Muscle layer of duodenum (tissue), 2 donors: ENCODE results near the gene SNAPC3.
"Not testable (repeated sequence)": the region's sequence is repeated elsewhere in the genome, so short reads cannot be mapped to it uniquely, and the experiment has no call there.

Source experiments
- H3K27ac ChIP-seq: one replicate; pipeline ENCODE4 v1.7.0; 2013; ENCODE audit warnings: mild to moderate bottlenecking, low read length
- H3K27me3 ChIP-seq: one replicate; pipeline ENCODE4 v1.7.0; 2013; ENCODE audit warnings: low read depth, mild to moderate bottlenecking, control low read depth, low read length
- H3K36me3 ChIP-seq, 2 donors: one replicate each; pipeline ENCODE4 v1.7.0; 2013; ENCODE audit warnings: low read length in 2 of 2, control low read depth in 1 of 2, mild to moderate bottlenecking in 1 of 2; ENCODE audit not compliant: insufficient read depth in 2 of 2, control insufficient read depth in 1 of 2
- H3K4me1 ChIP-seq, 2 donors: one replicate each; pipeline ENCODE4 v1.7.0; 2013; ENCODE audit warnings: low read length in 2 of 2, mild to moderate bottlenecking in 2 of 2, control low read depth in 1 of 2, moderate library complexity in 1 of 2; ENCODE audit not compliant: insufficient read depth in 2 of 2, control insufficient read depth in 1 of 2
- H3K4me3 ChIP-seq, 2 donors: one replicate each; pipeline ENCODE4 v1.7.0; 2013; ENCODE audit warnings: low read length in 2 of 2, low read depth in 1 of 2, mild to moderate bottlenecking in 1 of 2
- H3K9me3 ChIP-seq, 2 donors: one replicate each; pipeline ENCODE4 v1.7.0; 2013; ENCODE audit warnings: low read length in 2 of 2, control low read depth in 1 of 2, mild to moderate bottlenecking in 1 of 2; ENCODE audit not compliant: control insufficient read depth in 1 of 2
- donor health status: healthy.

Gene SNAPC3

GRCh38 chr9:15423231-15423985 is 732 bp downstream of the SNAPC3 start:
- peaks cover 0 to 21% of the 10 kb centered on the region in 2 donors for H3K4me1 ChIP-seq

GRCh38 chr9:15426019-15426418 is 3.3 kb downstream of the SNAPC3 start:
- Histone ChIP-seq H3K4me1 (peaks cover 8 to 21% of the 10 kb centered on the region in 2 donors), H3K27ac (no peak overlapping the region), H3K4me3 (no peak overlapping the region), H3K27me3 (no peaks in the 10 kb centered on the region), H3K9me3 (no peaks in the 10 kb centered on the region), H3K36me3 (peaks cover 11 to 15% of the 10 kb centered on the region in 2 donors)

More at GRCh38 chr9:15423231-15423985, 732 bp downstream of the SNAPC3 start:
- no peaks in the 10 kb centered on the region for H3K9me3 ChIP-seq
- peak overlapping the region; percentile 96 for H3K27ac ChIP-seq
- H3K4me3 ChIP-seq: peak overlapping the region; percentile 87 to 90
- H3K27me3 ChIP-seq: no peaks in the 10 kb centered on the region
- H3K36me3 ChIP-seq: peaks cover 11 to 15% of the 10 kb centered on the region in 2 donors

- H3K36me3 ChIP-seq: peaks cover 11 to 15% of the 10 kb centered on the region in 2 donors
- not testable (repeated sequence) for H3K9me3 ChIP-seq, H3K27me3 ChIP-seq, H3K27ac ChIP-seq, H3K4me3 ChIP-seq
- peaks cover 12 to 21% of the 10 kb centered on the region in 2 donors for H3K4me1 ChIP-seq
Measured at GRCh38 chr9:15427702-15428101, 5.0 kb downstream of the SNAPC3 start.

GRCh38 chr9:15430920-15431844 is 8.5 kb downstream of the SNAPC3 start:
- no peaks in the 10 kb centered on the region for H3K9me3 ChIP-seq
- H3K27ac ChIP-seq: peak overlapping the region; percentile 5
- no peaks in the 10 kb centered on the region for H3K27me3 ChIP-seq
- peaks cover 17 to 19% of the 10 kb centered on the region in 2 donors for H3K36me3 ChIP-seq
- peaks cover 2 to 12% of the 10 kb centered on the region in 2 donors for H3K4me1 ChIP-seq
- H3K4me3 ChIP-seq: no peak overlapping the region

GRCh38 chr9:15433191-15433590 is 10.5 kb downstream of the SNAPC3 start:
- peaks cover 16 to 17% of the 10 kb centered on the region in 2 donors for H3K36me3 ChIP-seq
- no peaks in the 10 kb centered on the region for H3K9me3 ChIP-seq

GRCh38 chr9:15433661-15434060 is 11.0 kb downstream of the SNAPC3 start:
- Histone ChIP-seq H3K36me3 (peaks cover 16 to 18% of the 10 kb centered on the region in 2 donors), H3K27me3 (no peaks in the 10 kb centered on the region), H3K9me3 (no peaks in the 10 kb centered on the region), H3K27ac (no peak overlapping the region), H3K4me3 (no peak overlapping the region), H3K4me1 (peaks cover 0 to 12% of the 10 kb centered on the region in 2 donors)

More at GRCh38 chr9:15433191-15433590, 10.5 kb downstream of the SNAPC3 start:
- no peaks in the 10 kb centered on the region for H3K27me3 ChIP-seq
- no peak overlapping the region for H3K4me3 ChIP-seq
- no peak overlapping the region for H3K27ac ChIP-seq
- H3K4me1 ChIP-seq: peaks cover 0 to 12% of the 10 kb centered on the region in 2 donors

GRCh38 chr9:15438891-15439290 is 16.2 kb downstream of the SNAPC3 start:
- Histone ChIP-seq H3K4me1 (no peaks in the 10 kb centered on the region), H3K4me3 (no peak overlapping the region), H3K27ac (no peak overlapping the region), H3K9me3 (no peaks in the 10 kb centered on the region), H3K36me3 (peaks cover 11 to 25% of the 10 kb centered on the region in 2 donors), H3K27me3 (no peaks in the 10 kb centered on the region)

- not testable (repeated sequence) for H3K4me3 ChIP-seq, H3K27ac ChIP-seq, H3K27me3 ChIP-seq, H3K4me1 ChIP-seq, H3K9me3 ChIP-seq
- H3K36me3 ChIP-seq: peaks cover 25 to 42% of the 10 kb centered on the region in 2 donors
Measured at GRCh38 chr9:15441841-15442240, 19.2 kb downstream of the SNAPC3 start.

- H3K27ac ChIP-seq, H3K27me3 ChIP-seq, H3K4me1 ChIP-seq, H3K9me3 ChIP-seq, H3K4me3 ChIP-seq: not testable (repeated sequence)
- peaks cover 29 to 46% of the 10 kb centered on the region in 2 donors for H3K36me3 ChIP-seq
Measured at GRCh38 chr9:15442264-15442663, 19.6 kb downstream of the SNAPC3 start.

GRCh38 chr9:15444141-15444540 is 21.5 kb downstream of the SNAPC3 start:
- no peaks in the 10 kb centered on the region for H3K4me1 ChIP-seq
- no peak overlapping the region for H3K4me3 ChIP-seq
- H3K36me3 ChIP-seq: peaks cover 46 to 58% of the 10 kb centered on the region in 2 donors
- no peaks in the 10 kb centered on the region for H3K27me3 ChIP-seq
- no peak overlapping the region for H3K27ac ChIP-seq
- no peaks in the 10 kb centered on the region for H3K9me3 ChIP-seq

GRCh38 chr9:15453956-15454355 is 31.3 kb downstream of the SNAPC3 start:
- Histone ChIP-seq H3K36me3 (peaks cover 42 to 66% of the 10 kb centered on the region in 2 donors), H3K27me3 (no peaks in the 10 kb centered on the region), H3K4me1 (no peaks in the 10 kb centered on the region), H3K4me3 (no peak overlapping the region), H3K27ac (no peak overlapping the region), H3K9me3 (no peaks in the 10 kb centered on the region)
